GM12891 (cell line): ENCODE results near the gene WDR64.

Experiments used
- POLR2A ChIP-seq: IDR thresholded peaks from 2 replicates; pipeline ENCODE4 v1.6.1; 2011; ENCODE audit warnings: low read depth, low read length, control low read depth
- POLR2AphosphoS5 ChIP-seq: IDR thresholded peaks from 2 replicates; pipeline ENCODE4 v1.6.1; 2011; ENCODE audit warnings: low read depth, low read length, control low read depth
- POU2F2 ChIP-seq: IDR thresholded peaks from 2 replicates; pipeline ENCODE4 v1.6.1; 2011; ENCODE audit warnings: low read depth, mild to moderate bottlenecking, control low read depth, low read length, moderate library complexity
- SPI1 ChIP-seq: IDR thresholded peaks from 2 replicates; pipeline ENCODE4 v1.6.1; 2011; ENCODE audit warnings: low read depth, low read length, control low read depth

- no peak for TF ChIP-seq POLR2AphosphoS5
- no peak for TF ChIP-seq POLR2A
- TF ChIP-seq SPI1: no peak
- no peak for TF ChIP-seq POU2F2
These were observed 50.6 kb downstream of the WDR64 start for GRCh38 chr1:241702442-241703373.
